HG02981 (cell line): Measurements from ENCODE around the gene ARFGEF2.
"Not testable (repeated sequence)": the region's sequence is repeated elsewhere in the genome, so short reads cannot be mapped to it uniquely, and the experiment has no call there.

Experiments used
- ATAC-seq: cut with Tn5 transposase; IDR thresholded peaks from one replicate; pipeline ENCODE4 v1.9.1; 2021; ENCODE audit warnings: mild to moderate bottlenecking, moderate library complexity; ENCODE audit not compliant: unreplicated experiment

ARFGEF2 gene

GRCh38 chr20:48926821-48927220 is 5.3 kb downstream of the ARFGEF2 start:
- no peak for ATAC-seq

DNA sequence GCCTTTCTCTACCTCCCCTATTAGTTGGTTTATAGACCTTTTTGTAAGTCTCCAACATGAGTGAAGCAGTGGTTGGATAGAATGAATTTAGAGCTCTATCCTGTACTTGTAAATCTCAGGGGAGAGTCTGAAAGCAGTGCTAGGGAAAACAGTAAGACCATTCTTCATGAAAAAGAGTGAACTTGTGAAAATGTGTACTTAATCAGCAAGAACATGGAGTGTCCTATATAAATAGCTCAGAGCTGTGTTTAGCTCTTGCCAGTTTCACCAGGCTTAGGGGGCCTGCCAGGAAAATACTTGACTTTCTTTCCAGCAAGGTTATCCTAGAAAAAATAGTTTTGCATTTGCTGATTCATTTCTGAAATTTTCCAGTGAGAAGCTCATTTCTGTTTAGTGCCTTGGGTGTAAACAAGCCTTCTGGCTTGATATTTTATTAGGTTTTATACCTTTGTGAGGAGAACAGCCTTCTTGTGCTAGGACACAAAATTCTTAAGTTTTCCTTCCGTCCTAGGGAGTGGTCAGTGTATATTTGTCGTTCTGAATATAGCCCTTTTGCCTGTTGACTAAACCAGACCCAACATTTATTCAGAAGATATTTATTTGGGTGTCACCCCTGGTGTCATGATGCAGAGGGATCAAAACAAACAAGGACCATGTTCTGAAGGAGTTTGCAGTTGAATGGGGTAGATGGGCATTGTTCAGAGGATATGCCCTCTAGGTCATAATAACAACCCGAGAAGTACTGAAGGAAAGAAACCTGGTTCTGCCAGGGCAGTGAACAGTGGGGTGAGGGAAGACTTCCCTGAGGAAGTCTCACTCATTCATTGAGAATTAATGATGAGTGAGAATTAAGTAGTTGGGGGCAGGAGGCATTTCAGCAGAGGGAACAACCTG is 7.6 kb downstream of the ARFGEF2 start:
- no peak for ATAC-seq

GRCh38 chr20:48930035-48930434 is 8.5 kb downstream of the ARFGEF2 start:
- no peak for ATAC-seq

DNA sequence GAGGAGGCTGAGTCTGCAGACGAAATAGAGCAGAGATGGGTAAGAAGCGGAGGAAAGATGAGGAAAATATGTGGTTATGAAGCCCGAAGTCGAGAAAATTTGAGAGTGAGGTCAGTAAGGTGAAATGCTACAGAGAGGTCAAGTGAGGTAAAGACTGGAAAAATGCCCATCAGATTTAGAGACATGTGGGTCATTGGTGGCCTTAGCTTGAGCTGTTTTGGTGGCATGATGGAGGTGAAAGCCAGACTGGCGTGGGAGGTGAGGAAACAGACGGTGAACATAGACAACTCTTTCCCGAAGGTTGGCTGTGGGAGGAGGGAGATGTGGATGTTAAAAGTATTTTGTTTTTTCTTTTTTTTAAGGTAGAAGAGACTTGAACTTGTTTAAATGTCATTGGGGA is 9.4 kb downstream of the ARFGEF2 start:
- no peak for ATAC-seq

DNA sequence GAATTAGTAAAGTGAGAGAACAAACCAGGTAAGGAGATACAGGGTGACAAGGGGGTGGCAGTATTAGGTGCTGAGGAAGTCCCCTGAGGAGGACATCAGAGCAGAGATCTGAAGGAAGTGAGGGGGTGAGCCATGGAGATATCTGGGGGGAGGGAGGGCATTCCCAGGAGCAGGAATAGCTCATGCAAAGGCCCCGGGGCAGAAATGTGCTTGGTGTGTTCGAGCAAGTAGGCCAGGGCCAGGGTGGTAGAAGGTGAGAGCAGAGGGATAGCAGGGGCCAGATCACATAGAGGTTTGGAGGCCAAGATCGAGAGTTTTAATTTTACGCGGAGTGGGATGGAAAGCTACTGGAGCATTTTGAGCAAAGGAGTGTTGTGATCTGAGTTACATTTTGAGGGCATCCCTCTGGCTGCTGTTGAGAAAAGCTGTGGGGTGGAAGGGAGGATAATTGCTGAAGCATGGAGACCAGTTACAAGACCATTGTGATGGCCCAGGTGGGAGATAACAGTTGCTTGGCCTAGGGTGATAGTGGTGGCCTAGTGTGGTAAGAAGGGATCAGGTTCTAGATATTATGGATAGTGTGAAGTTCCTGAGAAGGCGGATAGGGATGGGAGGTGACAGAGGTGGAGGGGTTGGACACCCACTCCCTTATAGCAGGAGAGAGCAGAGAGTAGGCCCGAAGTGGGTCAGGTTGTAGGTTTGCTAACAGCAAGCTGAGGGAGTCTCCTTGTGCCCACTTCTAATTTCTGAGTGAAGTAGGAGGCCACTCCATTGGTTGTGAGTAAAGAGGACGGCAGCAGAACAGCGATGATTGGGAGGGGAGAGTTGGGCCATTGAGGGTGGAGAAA is 10.2 kb downstream of the ARFGEF2 start:
- ATAC-seq, result no peak

DNA sequence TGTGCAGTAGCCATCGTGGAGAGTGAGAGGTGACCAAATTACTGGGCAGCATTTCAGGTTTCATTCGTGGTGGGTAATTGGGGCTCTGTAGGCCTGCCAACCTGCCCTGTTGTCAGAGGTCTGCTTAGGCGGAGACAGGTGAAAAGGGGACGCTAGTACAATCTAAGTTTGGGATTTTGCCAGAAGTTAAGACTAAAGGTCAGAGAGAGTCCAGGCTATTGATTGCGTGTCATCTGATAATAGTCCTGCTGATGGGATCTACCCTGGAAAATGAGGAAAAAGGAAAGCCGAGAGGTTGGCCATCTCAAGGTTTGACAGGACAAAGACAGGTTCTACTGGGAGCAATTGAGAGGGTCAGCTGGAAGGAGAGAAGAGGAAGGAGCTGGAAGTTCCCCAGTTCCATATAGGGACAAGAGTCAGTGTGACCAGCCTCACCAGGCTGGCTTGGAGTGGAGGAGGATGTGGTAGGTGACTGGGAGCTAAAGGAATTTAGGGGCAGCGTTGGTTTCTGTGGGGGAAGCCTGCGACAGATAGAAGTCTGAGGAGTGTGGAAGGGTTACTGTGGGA is 10.9 kb downstream of the ARFGEF2 start:
- no peak for ATAC-seq

DNA sequence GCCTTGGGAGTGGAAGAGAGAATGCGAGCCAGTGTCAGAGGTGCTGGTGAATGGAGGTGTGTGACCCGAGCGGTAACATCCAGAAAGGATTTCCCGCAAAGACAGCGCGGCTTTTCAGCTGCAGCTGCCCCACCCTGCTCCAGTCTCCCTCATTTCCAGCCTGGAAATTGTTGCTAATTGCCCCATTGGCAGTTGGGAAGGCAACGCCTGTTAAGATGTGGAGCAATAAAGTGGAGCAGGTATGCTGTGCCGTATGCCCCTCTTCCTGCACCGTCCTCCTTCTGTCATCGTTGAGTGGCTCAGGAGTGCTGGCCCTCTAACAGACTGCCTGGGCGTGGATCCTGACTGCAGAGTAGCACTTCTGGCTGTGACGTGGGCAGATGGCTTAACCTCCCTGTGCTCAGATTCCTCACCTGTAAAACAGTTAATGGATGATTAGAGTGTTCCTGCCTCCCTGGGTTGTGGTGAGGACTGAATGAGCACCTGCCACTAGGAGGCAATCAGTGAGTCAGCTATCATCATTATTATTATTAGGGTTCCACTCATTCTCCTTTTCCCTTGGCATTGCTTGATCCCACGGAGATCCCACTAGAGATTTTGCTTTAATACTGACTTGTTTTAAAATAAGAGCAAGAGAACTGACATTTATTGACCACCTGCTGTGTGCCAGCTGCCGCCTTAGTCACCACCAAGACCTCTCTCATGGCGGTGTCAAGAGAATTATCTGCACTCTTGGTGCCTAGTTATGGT is 11.7 kb downstream of the ARFGEF2 start:
- no peak for ATAC-seq

GRCh38 chr20:48934273-48934877 is 12.9 kb downstream of the ARFGEF2 start:
- ATAC-seq, result not testable (repeated sequence)

GRCh38 chr20:48934966-48935365 is 13.5 kb downstream of the ARFGEF2 start:
- ATAC-seq, result not testable (repeated sequence)

GRCh38 chr20:48936178-48936577 is 14.7 kb downstream of the ARFGEF2 start:
- ATAC-seq, result not testable (repeated sequence)

DNA sequence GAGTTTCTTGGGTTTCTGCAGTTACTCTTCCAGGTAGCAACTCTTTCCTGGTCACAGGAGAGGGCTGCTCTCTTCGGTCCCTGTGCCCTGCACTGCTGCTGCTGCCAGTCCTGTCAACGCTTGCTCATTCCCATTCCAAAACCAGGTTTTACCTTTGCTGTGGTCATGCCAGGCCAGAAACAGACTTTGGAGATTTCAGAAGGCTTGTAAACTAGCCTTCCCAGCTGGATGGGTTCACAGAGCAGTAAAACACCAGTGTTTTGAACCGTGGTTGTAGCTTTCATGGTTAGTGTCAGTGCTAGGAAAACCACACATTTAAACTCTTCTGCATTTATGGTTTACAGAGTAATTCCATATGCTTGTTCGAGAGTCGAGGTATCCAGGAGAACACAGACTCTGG is 16.2 kb downstream of the ARFGEF2 start:
- ATAC-seq, result no peak

GRCh38 chr20:48938670-48939069 is 17.2 kb downstream of the ARFGEF2 start:
- no peak for ATAC-seq

DNA sequence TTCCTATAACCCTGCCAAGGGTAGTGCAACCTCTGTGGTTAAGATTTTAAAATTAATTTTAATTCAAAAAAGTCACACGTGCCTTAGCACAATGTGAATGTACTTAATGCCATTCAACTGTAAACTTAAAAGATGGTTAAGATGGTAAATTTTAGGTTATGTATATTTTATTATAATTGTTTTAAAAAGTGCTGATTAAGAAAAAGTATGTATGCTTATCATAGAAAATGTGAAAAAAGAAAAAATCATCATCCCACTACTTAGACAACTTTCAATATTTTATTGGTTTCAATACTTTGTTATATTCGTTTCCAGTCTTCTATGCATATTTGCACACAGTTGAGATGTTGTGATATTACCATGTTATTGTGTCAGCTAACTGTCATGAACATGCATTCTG is 18.7 kb downstream of the ARFGEF2 start:
- no peak for ATAC-seq

GRCh38 chr20:48941467-48941866 is 20.0 kb downstream of the ARFGEF2 start:
- no peak for ATAC-seq

DNA sequence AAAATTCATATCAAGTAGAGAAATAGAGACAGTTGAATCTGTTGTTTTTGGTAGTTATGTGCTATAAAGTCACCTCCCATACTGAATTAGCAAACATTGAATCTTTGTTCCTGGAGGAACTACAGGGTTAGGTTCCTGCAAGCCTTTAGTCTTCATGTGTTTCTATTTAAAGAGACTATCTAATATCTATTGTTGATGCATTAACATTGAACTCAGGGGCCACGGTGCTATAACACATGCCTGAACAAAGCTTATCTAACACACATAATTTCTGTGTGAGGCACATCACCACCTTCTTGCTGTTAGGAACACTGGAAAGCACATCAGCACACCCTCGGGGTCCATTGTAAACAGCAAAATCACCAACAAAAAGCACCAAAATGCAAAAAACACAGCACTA is 21.2 kb downstream of the ARFGEF2 start:
- ATAC-seq, result no peak

- no peak for ATAC-seq
Observed at GRCh38 chr20:48944663-48945297, 23.3 kb downstream of the ARFGEF2 start.

- no peak for ATAC-seq
Observed at GRCh38 chr20:48945840-48946514, 24.5 kb downstream of the ARFGEF2 start.

GRCh38 chr20:48948612-48949011 is 27.1 kb downstream of the ARFGEF2 start:
- ATAC-seq, result no peak
